KBM-7 (cell line): ENCODE results near the gene ELFN1.
A peak's percentile ranks its signal among the peaks of the same experiment; 100 is the strongest.
"Not testable (repeated sequence)": the region's sequence is repeated elsewhere in the genome, so short reads cannot be mapped to it uniquely, and the experiment has no call there.

Experiments used
- DNase-seq: peaks from one replicate; pipeline ENCODE4 v3.0.0-alpha.2; 2015
- in situ Hi-C: fragments of 300-500 bp; cut with MboI; formaldehyde crosslinking; loops from 2 replicates; pipeline ENCODE4 v1.14.3; 2020; ENCODE audit warnings: low sequenced_read_pairs, low pct_unique_long_range_greater_than_20kb, mixed read lengths

ELFN1 gene

GRCh38 chr7:1716263-1717094 lies 46.4 kb downstream of the ELFN1 start:
- in situ Hi-C loops, result no loop called here
- peak; percentile 8 for DNase-seq

- in situ Hi-C loops, result no loop called here
- DNase-seq, result no peak
These were observed 47.0 kb downstream of the ELFN1 start for GRCh38 chr7:1717095-1717483.

GRCh38 chr7:1717903-1718676 lies 48.0 kb downstream of the ELFN1 start:
- no peak for DNase-seq
- in situ Hi-C loops, result no loop called here

- peak; percentile 19 for DNase-seq
- in situ Hi-C loops, result not testable (repeated sequence)
These were observed 48.8 kb downstream of the ELFN1 start for GRCh38 chr7:1718850-1719249.

GRCh38 chr7:1719256-1719655 lies 49.2 kb downstream of the ELFN1 start:
- in situ Hi-C loops, DNase-seq: not testable (repeated sequence)

GRCh38 chr7:1719913-1720312 lies 49.8 kb downstream of the ELFN1 start:
- in situ Hi-C loops, result no loop called here
- DNase-seq, result no peak

- no peak for DNase-seq
These were observed 50.2 kb downstream of the ELFN1 start for GRCh38 chr7:1720326-1720725.

GRCh38 chr7:1721047-1721690 lies 51.1 kb downstream of the ELFN1 start:
- in situ Hi-C loops, result no loop called here
- no peak for DNase-seq

More at GRCh38 chr7:1720326-1720725, 50.2 kb downstream of the ELFN1 start:
- in situ Hi-C loops, result no loop called here

GRCh38 chr7:1723254-1723653 lies 53.2 kb downstream of the ELFN1 start:
- DNase-seq, result no peak
- in situ Hi-C loops, result no loop called here

GRCh38 chr7:1724118-1724910 lies 54.2 kb downstream of the ELFN1 start:
- no peak for DNase-seq
- in situ Hi-C loops, result no loop called here

- in situ Hi-C loops, result no loop called here
- no peak for DNase-seq
These were observed 55.2 kb downstream of the ELFN1 start for GRCh38 chr7:1725199-1725690.

- in situ Hi-C loops, result no loop called here
- no peak for DNase-seq
These were observed 55.9 kb downstream of the ELFN1 start for GRCh38 chr7:1725766-1726630.

GRCh38 chr7:1727079-1727478 lies 57.0 kb downstream of the ELFN1 start:
- DNase-seq, result no peak
- in situ Hi-C loops, result no loop called here

- in situ Hi-C loops, result no loop called here
- no peak for DNase-seq
These were observed 57.9 kb downstream of the ELFN1 start for GRCh38 chr7:1727812-1728570.

GRCh38 chr7:1729183-1729582 lies 59.1 kb downstream of the ELFN1 start:
- in situ Hi-C loops, result no loop called here
- DNase-seq, result no peak

GRCh38 chr7:1729773-1730172 lies 59.7 kb downstream of the ELFN1 start:
- in situ Hi-C loops, result no loop called here

GRCh38 chr7:1732072-1732471 lies 62.0 kb downstream of the ELFN1 start:
- no peak for DNase-seq
- in situ Hi-C loops, result no loop called here

More at GRCh38 chr7:1729773-1730172, 59.7 kb downstream of the ELFN1 start:
- DNase-seq, result no peak
